GM12878 (cell line): ENCODE measurements around the gene SHD. TPM values are rescaled to one million over a fixed set of nuclear protein-coding genes. Genes with fewer than 3 reads are reported as not detected.

Experiments
- BACH1 ChIP-seq: fragments of 450-650 bp; IDR thresholded peaks from 2 replicates; pipeline ENCODE4 v1.6.1; 2017; ENCODE audit warnings: mild to moderate bottlenecking, borderline replicate concordance
- BCL11A ChIP-seq: IDR thresholded peaks from 2 replicates; pipeline ENCODE4 v1.6.1; 2011; ENCODE audit warnings: low read depth, low read length
- CEBPB ChIP-seq, 2 experiments: fragments of 150-350 bp in 1 of 2; IDR thresholded peaks; 2 replicates each; pipeline ENCODE4 v1.6.1; 2012 to 2014; ENCODE audit warnings: low read depth in 2 of 2, low read length in 2 of 2, borderline replicate concordance in 1 of 2, inconsistent platforms in 1 of 2
- CREB1 ChIP-seq: IDR thresholded peaks from 2 replicates; pipeline ENCODE4 v1.6.1; 2012; ENCODE audit warnings: low read depth, mild to moderate bottlenecking, inconsistent platforms
- E2F8 ChIP-seq: fragments of 450-650 bp; IDR thresholded peaks from 2 replicates; pipeline ENCODE4 v1.6.1; 2018; ENCODE audit warnings: mild to moderate bottlenecking, low read depth, moderate library complexity; ENCODE audit not compliant: partially characterized antibody
- ELK1 ChIP-seq: IDR thresholded peaks from 2 replicates; pipeline ENCODE4 v1.6.1; 2012; ENCODE audit warnings: low read depth, low read length, improper control_type of control experiment
- HDAC6 ChIP-seq: fragments of 200-600 bp; sonication (generic); IDR thresholded peaks from one replicate; pipeline ENCODE4 v1.8.0; 2017; ENCODE audit warnings: antibody characterized with exemption; ENCODE audit not compliant: unreplicated experiment
- HDGF ChIP-seq: fragments of 450-650 bp; IDR thresholded peaks from 2 replicates; pipeline ENCODE4 v1.6.1; 2016; ENCODE audit warnings: antibody characterized with exemption
- IKZF2 ChIP-seq, 2 experiments: fragments of 450-650 bp; IDR thresholded peaks; 2 replicates each; pipeline ENCODE4 v1.6.1; 2017; ENCODE audit warnings: mild to moderate bottlenecking in 2 of 2, moderate library complexity in 2 of 2
- MEF2A ChIP-seq: IDR thresholded peaks from 2 replicates; pipeline ENCODE4 v1.6.1; 2011; ENCODE audit warnings: low read depth, mild to moderate bottlenecking, low read length, moderate library complexity; ENCODE audit not compliant: insufficient read depth
- MYC ChIP-seq: IDR thresholded peaks from 2 replicates; pipeline ENCODE4 v1.6.1; 2011; ENCODE audit warnings: mild to moderate bottlenecking, low read length, moderate library complexity, inconsistent platforms; ENCODE audit not compliant: insufficient read depth, insufficient replicate concordance, insufficient read length, severe bottlenecking
- NR2C1 ChIP-seq: fragments of 450-650 bp; IDR thresholded peaks from 2 replicates; pipeline ENCODE4 v1.6.1; 2017; ENCODE audit warnings: antibody characterized with exemption, mild to moderate bottlenecking, moderate library complexity
- NR2C2 ChIP-seq: IDR thresholded peaks from 2 replicates; pipeline ENCODE4 v1.6.1; 2011; ENCODE audit warnings: borderline replicate concordance, low read depth; ENCODE audit not compliant: control insufficient read depth, insufficient read length
- POLR2AphosphoS5 ChIP-seq: IDR thresholded peaks from 2 replicates; pipeline ENCODE4 v1.6.1; 2011; ENCODE audit warnings: mild to moderate bottlenecking, low read length, inconsistent platforms
- POU2F2 ChIP-seq: IDR thresholded peaks from 3 replicates; pipeline ENCODE4 v1.6.1; 2011; ENCODE audit warnings: low read depth, mild to moderate bottlenecking, low read length, borderline replicate concordance
- SREBF1 ChIP-seq: IDR thresholded peaks from 2 replicates; pipeline ENCODE4 v1.6.1; 2012; ENCODE audit warnings: mild to moderate bottlenecking, low read length
- SRF ChIP-seq, 2 experiments: IDR thresholded peaks; 2 replicates each; pipeline ENCODE4 v1.6.1; 2011; ENCODE audit warnings: low read depth in 2 of 2, low read length in 2 of 2, mild to moderate bottlenecking in 1 of 2, moderate library complexity in 1 of 2
- STAT3 ChIP-seq: IDR thresholded peaks from 2 replicates; pipeline ENCODE4 v1.6.1; 2011; ENCODE audit warnings: low read depth, low read length, improper control_type of control experiment
- ZNF207 ChIP-seq: fragments of 450-650 bp; IDR thresholded peaks from 2 replicates; pipeline ENCODE4 v1.6.1; 2014; ENCODE audit warnings: antibody characterized with exemption, mild to moderate bottlenecking, borderline replicate concordance
- ZNF384 ChIP-seq: IDR thresholded peaks from 2 replicates; pipeline ENCODE4 v1.6.1; 2012; ENCODE audit warnings: low read depth, mild to moderate bottlenecking, low read length, improper control_type of control experiment, borderline replicate concordance
- ZZZ3 ChIP-seq: IDR thresholded peaks from 2 replicates; pipeline ENCODE4 v1.6.1; 2011; ENCODE audit warnings: low read depth; ENCODE audit not compliant: control insufficient read depth, insufficient read length
- polyA plus RNA-seq, 11 experiments: library from polyadenylated mRNA; depleted of rRNA in 4 of 11; unstranded in 6 of 11; stranded (reverse) in 5 of 11; fragments of >200 nt; fragmentation: Nextera tagmentation in 4 of 11; fragmentation: Illumina TruSeq in 1 of 11; extraction: Ambion mirVana in 4 of 11; extraction: Trizol in 1 of 11; gene quantifications; 1 replicate in 1 of 11; 2 replicates in 10 of 11; pipeline versions ENCODE4 v1.2.1 to v1.2.3, GENCODE V29; 2011 to 2016; ENCODE audit warnings: inconsistent platforms in 2 of 11, missing spikeins in 2 of 11, low read depth in 1 of 11
- total RNA-seq, 4 experiments: library from RNA; depleted of rRNA in 3 of 4; stranded (reverse); fragments of >200 nt in 3 of 4; fragmentation: Illumina TruSeq in 1 of 4; extraction: Trizol in 1 of 4; gene quantifications; 2 replicates each; pipeline versions ENCODE4 v1.2.1 to v1.2.3, GENCODE V29; 2013 to 2021
- TF ChIP-seq, protein P1 (sequence below): IDR thresholded peaks from 2 replicates; pipeline ENCODE4 v1.6.1; 2011; ENCODE audit warnings: mild to moderate bottlenecking, low read depth, low read length, moderate library complexity; ENCODE audit not compliant: insufficient replicate concordance
- TF ChIP-seq, protein P2 (sequence below): fragments of 450-650 bp; IDR thresholded peaks from 2 replicates; pipeline ENCODE4 v1.6.1; 2017; ENCODE audit warnings: low read depth, mild to moderate bottlenecking, moderate library complexity

SHD gene
- total and polyA plus RNA-seq, 10 of the 15 experiments (the other 5 are each of a cell fraction or from before 2014, with no cell fraction given): 0.09 TPM; not detected in 9

DNA sequence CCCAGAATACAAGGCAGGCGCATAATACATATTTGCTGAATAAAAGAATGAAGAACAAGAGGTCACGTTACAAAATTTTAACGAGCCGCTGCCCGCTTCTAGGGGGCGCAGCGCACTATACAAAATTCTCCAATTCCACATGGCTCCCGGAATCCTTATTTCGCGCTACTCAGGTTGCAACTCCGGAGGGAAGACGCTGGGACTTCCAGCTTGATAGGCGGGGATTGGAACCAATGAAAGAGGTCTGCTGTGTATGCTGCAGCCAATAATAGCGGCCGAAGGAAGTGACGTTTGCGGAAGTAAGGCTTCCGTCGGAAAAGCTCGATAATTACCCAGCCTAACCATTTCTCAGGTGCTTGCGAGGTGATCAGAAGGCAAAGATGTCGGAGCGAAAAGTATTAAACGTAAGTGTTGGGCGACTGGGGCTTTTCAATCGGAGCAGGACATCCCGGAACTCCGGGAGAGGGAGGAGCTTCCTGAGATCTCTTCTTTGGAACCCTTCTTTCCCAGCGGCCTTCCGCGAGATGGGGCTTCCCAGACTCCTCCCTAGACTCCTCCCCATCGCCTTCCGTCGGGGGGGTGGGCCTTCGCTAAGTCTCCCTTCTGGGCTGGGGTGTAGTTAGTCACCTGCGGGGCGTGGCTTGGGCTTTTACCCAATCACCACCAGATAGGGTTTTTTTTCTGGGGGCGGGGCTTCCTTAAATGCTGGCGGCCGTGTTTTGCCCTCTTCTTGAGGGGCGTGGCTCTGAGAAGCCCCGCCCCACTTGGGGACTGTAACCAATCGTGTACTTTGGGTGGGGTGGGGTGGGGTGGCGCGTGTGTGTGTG is 32.1 kb upstream of the SHD start, which contains the start of gene YJU2 (continued):
- TF ChIP-seq ZNF384 (peak; percentile 94), MYC (peak; percentile 89), MEF2A (0 out of 2 replicates have a peak, but pooled peaks have one; percentile 0), POU2F2 (peak; percentile 80; the same call in 2 of the 3 replicates), CEBPB (IDR thresholded peaks at IDR 0.05; ENCODE audit: borderline replicate concordance in 1 of 2, low read depth in 2 of 2, low read length in 2 of 2) (no peak), BCL11A (0 out of 2 replicates have a peak, but pooled peaks have one; percentile 15), SREBF1 (no peak), CREB1 (peak; percentile 96), HDAC6 (peak; percentile 50), NR2C2 (no peak), POLR2AphosphoS5 (peak; percentile 98), HDGF (peak; percentile 71), ZZZ3 (no peak), STAT3 (0 out of 2 replicates have a peak, but pooled peaks have one; percentile 33), E2F8 (peak; percentile 99), ZNF207 (peak; percentile 98), SRF (IDR thresholded peaks at IDR 0.05; ENCODE audit: low read depth in 2 of 2, low read length in 2 of 2) (peak in 1 of 2 experiments; percentile 85; a peak in 2 of 4 replicates), BACH1 (0 out of 2 replicates have a peak, but pooled peaks have one; percentile 23), NR2C1 (no peak; the same call in 1 of the 2 replicates), ELK1 (peak; percentile 73; the same call in 1 of the 2 replicates), IKZF2 (IDR thresholded peaks at IDR 0.05) (peak; percentile 68 to 83)
- TF ChIP-seq, protein P1, sequence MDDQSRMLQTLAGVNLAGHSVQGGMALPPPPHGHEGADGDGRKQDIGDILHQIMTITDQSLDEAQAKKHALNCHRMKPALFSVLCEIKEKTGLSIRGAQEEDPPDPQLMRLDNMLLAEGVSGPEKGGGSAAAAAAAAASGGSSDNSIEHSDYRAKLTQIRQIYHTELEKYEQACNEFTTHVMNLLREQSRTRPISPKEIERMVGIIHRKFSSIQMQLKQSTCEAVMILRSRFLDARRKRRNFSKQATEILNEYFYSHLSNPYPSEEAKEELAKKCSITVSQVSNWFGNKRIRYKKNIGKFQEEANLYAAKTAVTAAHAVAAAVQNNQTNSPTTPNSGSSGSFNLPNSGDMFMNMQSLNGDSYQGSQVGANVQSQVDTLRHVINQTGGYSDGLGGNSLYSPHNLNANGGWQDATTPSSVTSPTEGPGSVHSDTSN: peak; percentile 100
- TF ChIP-seq, protein P2, sequence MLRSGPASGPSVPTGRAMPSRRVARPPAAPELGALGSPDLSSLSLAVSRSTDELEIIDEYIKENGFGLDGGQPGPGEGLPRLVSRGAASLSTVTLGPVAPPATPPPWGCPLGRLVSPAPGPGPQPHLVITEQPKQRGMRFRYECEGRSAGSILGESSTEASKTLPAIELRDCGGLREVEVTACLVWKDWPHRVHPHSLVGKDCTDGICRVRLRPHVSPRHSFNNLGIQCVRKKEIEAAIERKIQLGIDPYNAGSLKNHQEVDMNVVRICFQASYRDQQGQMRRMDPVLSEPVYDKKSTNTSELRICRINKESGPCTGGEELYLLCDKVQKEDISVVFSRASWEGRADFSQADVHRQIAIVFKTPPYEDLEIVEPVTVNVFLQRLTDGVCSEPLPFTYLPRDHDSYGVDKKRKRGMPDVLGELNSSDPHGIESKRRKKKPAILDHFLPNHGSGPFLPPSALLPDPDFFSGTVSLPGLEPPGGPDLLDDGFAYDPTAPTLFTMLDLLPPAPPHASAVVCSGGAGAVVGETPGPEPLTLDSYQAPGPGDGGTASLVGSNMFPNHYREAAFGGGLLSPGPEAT: peak; percentile 99
